Femur (tissue), 1 donor: ENCODE measurements around the gene ATG16L2.
"Not testable (repeated sequence)": the region's sequence is repeated elsewhere in the genome, so short reads cannot be mapped to it uniquely, and the experiment has no call there.

ENCODE experiments used
- DNase-seq: peaks from one replicate; pipeline ENCODE4 v3.0.0-alpha.2; 2017

Gene ATG16L2

DNA sequence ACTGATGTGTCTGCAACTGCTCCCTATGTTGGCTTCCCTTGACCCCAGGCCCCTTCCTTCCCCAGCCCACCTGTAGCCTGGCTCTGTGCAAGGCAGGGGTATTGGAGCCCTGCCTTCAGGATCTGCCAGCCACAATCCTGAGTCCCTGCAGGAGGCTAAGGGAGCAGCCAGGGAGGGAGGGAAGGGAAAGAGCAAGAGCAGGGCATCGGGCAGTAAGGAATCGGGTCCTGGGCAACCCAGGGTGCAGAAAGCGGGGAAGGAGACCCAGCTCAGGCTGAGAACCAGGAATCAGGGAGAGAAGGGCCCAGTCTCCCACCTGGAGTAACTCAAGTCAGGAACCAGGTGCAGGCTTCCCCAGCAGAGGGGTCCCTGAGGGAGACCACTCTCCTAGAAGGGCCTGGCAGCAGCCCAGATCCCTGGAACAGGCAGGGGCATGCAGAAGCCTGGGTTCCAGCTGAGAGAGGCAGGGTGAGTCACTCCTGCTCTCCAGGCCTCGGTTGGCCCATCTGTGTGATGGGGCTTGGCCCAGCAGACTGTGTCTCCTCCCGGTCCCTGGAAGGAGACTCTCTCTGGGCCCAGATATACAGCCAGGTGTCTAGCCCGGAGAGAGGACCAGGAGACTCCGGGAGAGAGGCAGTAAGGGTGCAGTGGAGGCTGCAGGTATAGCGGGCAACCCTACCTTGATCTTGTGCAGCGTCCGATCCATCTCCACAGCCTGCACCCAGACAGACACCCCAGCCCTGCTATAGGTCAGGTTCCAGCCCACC lies 33.7 kb upstream of the ATG16L2 start:
- no peak for DNase-seq

DNA sequence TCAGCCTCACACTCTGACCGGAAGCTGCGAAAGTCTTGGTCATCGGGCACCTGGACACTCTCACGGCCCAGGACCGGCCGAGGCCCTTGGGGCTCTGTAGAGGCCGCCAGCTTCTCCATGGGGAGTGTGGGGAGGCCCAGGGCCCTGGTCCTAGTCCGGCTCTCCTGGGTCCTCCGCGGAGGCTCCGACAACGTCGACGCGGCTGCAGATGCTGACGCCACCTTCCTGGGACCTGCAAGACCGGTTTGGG lies 33.2 kb upstream of the ATG16L2 start:
- DNase-seq = no peak

DNA sequence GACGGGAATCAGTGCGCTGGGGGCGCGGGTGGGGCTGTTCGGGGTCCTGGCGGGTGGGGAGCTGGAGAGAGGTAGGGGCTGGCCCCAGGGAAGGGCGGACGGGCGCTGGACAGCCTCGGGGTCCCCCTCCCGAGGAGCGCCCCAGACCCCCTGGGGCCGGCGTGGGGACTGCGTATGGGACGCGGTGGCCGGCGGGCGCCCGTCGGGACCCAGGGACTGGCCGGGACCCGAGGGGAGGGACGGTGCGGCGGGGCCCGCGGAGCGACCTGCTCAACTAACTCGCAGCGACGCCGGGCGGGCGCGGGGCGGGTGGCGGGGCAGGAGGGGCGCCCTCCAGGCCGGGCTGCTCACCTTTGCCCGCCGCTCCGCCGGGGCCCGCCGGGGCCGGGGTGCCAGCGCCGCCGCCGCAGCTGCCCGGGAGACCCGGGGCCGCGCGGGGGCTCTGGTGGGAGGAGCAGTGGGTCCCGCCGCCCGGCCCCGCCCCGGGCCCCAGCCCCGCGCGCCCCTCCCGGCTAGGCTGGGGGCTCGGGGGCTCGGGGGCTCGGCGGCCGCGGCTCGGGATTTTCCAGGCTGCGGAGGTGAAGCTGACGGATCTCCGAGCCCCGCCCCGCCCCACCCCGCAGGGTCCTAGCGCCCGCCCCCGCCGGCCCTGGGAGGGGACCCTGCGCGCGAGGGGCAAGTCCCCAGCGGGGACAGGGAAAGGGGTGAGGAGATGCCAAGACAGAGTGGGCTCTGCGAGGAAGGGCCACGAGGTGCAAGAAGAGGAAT lies 32.7 kb upstream of the ATG16L2 start:
- DNase-seq = no peak

DNA sequence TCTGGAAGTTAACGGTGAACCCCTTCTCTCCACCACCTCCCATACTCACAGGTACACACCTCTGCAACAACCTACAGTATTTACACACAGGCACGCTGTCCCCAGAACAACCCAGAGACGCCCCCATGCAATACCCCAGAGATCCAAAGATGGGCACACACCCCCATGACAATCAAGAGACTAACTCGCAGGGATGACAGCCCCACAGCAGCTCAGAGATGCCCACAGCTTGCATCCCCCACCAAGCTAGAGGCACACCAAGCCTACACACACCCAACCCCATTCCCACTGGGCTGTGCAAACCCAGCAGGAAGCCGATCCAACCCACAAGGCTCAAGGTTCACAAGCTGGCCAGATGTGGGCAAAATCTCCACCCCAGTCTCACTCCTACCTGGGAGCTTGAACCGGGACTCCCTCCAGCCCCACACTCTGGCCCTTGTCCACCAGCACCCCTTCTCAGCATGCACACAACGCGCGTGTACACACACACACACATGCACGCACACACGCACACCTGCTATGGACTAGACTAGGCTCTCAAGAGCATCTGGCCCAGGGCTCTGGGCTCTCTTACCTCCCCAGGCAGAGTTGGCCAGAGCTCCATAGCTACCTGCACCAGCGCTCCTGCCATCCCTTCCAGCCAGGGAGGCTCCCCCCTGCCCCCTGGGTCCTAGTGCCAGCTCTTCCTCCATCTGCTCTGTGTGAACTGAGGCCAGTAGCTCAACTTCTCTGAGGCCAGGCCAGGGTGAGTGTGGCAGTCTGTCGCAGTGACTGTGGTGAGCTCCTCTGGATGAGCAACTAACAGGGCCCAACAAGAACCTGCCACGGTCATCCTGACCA lies 31.9 kb upstream of the ATG16L2 start:
- no peak for DNase-seq

DNA sequence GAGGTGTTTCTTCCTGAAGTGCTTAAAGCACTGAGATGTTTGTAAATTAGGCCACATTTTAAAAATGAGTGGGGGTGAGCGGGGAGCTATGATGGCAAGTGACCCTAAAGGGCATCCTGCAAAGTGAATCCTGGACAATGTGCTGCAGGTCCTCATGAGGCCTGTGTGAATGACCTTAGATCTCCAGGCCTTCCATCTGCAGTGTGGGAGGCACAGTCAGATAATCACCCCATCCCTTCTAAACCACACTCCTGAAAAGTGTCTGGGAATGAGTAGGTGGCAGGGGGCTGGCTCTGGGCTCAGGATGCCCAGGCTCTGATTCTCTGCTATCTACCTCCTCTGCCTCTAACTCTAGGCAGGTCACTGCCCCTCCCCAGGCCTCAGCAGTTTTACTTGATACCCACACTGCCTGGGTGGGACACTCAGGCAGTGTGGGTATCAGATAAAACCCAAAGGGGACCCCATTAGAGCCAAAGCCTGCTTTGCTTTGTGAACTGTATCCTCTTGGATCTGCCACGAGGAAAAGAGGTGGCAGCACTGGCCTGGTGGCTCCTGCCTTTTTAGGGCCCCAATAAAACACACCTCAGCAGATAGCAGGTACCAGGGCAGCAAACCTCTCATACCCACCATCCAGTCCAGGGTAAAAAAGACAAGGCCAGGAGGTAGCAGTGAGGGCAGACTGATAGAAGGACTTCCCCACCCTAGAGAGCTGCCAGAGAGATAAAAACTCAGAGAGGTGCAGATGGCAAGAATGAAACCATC lies 30.9 kb upstream of the ATG16L2 start:
- DNase-seq = no peak

DNA sequence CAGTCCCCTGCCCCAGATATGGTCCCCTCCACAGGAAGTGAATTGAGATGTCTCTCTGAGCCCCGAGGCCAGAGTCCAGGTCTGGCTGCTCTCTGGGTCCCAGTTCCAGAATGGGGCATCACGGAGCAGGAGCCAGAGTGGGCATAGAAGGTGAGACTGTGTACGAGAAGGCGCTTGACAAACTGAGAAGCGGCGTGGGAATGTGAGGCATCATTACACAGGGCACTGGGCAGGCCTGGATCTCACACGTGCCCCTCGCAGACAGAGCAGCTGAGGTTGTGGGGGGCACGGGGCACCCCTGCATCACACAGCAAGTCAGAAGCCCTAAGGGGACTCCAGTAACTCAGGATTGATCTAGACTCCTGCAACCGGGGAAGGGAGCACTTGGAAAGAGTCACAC lies 29.5 kb upstream of the ATG16L2 start:
- no peak for DNase-seq

DNA sequence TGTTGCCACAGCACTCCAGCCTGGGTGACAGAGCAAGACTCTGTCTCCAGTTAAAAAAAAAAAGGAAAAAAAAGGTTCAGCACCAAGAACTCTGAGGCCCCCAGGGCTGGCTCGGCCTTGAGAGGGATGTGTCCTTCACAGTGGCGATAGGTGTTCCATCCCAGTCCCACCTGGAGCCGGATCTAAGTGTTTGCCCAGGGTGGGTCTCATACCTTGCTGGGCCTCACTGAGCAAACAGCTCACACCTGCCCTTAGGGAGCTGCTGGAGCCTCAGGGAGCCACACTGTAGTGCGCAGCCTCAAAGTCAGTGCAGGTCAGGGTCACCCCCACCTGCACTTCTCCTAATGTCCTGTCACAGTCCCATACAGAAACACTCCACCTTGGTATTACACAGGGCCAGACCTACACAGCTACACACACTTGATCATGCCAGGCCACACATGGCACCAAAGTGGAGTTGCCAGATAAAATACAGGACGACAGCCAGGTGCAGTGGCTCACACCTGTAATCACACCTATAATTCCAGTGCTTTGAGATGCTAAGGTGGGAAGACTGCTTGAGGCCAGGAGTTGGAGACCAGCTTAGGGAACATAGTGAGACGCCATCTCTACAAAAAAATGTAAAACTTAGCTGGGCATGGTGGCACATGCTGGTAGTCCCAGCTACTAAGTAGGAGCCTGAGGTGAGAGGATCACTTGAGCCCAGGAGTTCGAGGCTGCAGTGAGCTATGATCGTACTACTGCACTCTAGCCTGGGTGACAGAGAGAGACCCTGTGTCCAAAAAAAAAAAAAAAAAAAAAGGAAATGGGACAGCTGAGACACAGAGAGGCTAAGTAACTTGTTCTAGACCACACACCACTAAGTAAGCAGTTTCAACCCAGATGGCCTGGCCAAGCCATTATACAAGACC lies 27.7 kb upstream of the ATG16L2 start:
- no peak for DNase-seq

DNA sequence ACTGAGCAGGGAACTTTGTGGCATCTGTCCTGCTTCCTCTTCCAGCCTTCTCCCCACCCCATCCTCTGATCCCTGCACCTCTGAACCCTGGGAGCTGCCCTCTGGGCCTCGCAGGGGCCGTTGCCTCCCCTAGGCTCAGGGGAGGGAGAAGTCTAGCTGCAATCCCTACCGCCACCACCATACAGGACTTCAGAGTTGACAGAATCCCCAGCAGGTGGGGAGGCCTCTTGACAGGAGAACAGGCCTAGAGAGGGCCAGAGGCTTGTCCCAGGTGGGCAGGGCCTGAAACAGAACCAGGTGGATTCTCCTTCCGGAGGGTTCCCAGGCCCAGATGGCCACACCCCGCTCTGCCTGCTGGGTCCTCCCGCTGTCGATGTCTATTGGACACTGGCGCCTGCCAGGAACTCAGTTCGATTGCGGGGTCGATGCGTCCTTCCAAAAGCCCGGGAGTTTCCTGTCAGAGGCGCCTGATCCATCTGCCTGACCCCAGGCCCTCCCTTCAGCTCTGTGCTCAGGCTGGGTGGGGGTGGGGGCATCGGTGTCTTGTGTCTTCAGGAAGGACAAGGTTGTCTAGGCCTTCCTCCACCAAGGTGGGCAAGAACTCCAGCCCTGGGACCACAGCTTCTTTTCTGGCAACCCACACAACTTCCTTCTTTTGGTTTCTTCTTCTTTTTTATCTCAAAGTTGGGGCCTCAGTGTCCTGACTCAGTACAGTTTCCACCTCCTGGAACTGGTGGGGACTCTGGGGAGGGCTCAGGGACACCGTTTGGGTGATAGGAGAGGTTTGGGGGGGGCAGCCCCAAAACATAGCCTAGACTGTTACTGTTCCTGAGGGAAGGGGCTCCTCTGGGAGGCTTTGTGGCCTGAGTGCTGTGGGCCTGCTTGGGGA lies 26.8 kb upstream of the ATG16L2 start:
- DNase-seq = no peak

DNA sequence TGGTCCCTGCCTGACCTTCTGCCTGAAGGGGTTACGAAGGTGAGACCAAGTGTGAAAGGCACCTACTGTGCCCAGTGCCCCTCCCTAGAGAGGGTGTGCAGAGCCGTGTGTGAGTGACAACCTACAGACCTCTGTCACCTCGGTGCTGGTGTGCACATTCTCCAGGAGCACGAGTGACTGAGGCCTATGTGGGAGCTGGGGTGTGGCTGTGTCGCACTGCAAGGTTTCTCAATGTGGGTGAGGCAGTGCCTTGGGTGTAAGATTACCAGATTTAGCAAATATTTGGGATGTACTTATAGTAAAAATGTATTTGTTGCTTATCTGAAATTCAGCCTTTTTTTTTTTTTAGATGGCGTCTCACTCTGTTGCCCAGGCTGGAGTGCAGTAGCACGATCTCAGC lies 26.0 kb upstream of the ATG16L2 start:
- DNase-seq = no peak

DNA sequence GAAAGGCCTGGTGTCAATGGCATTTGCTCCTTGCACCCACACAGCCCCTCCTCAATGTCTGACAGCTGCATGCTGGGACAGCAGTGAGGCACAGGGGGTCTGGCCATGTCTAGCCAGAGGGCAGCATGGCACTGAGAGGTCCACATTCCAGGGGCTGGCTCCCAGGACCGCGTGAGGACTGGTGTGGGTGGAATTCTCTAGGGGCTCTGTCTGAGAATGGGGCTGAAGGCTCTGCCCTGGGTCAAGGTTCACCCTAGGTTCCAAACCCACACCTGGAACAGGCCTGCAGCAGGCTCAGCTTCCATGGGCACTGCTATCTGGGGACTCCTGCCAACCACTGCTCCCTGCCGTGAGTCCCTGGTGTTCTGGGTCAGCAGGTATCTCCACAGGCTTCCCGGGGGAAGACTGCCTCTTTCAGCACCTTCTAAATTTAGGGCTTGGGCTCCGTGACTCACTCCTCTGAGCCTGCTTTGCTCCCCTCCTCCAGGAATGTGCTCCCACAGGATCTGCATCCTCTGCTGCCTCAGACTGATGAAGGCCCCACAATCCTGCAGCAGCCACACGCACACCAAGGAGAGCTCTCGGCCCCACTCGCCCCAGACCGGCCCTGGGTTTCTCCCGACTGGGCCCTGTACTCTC lies 24.6 kb upstream of the ATG16L2 start:
- no peak for DNase-seq

DNA sequence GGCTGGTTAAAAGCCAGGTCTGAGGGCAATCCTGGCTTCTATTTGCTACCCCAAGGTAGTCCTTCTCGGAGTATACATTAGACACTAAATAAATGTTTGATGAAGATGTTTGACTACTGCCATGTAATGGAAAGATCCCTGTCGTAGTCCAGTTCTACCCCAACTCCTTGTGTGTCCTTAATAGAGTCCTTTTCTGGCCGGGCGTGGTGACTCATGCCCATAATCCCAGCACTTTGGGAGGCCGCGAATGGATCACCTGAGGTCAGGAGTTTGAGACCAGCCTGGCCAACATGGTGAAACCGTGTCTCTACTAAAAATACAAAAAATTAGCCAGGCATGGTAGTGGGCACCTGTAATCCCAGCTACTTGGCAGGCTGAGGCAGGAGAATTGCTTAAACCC lies 23.0 kb upstream of the ATG16L2 start:
- not testable (repeated sequence) for DNase-seq

DNA sequence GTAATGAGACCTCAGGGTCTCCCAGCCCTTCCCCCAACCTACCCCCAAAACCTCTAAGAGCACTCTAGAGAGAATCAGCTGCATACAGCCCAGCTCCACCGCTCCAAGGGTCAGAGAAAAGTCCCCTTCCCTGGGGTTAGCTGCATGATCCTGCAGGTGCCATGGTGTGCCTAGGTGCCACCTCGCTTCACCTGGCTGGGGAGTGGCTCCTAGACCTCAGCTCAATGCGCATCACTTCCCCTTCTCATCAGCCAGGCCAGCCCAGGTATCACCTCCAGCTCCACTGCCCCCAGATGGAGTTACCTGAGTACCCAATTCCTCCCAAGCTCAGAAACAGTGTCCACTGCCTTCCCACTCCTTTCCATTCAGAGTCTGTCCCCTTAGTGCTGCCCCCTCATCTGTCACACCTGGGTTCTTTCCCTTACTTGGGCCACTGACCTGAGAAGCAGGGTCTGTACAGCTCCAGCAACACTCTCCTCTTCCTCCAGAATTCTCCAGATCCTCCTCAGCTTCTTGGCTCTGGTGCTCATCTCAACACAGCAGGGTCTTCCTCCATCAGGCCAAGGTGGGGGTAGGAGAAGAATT lies 21.7 kb upstream of the ATG16L2 start:
- DNase-seq = no peak

DNA sequence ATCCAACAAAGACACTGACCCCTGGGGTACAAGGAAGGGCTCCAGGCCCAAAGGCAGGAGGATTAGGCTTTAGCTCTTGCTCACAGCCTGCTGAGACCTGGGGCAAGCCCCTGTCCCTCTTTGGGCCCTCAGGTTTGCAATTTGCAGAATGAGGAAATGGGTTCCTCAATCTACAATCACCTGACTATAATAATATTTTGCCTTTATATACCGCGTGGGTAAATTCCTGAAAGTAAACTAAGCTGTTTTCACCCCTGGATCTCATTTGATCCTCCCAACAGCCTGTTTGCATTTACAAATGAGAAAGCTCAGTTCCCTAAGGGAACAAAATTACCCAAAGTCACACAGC lies 21.2 kb upstream of the ATG16L2 start:
- no peak for DNase-seq

DNA sequence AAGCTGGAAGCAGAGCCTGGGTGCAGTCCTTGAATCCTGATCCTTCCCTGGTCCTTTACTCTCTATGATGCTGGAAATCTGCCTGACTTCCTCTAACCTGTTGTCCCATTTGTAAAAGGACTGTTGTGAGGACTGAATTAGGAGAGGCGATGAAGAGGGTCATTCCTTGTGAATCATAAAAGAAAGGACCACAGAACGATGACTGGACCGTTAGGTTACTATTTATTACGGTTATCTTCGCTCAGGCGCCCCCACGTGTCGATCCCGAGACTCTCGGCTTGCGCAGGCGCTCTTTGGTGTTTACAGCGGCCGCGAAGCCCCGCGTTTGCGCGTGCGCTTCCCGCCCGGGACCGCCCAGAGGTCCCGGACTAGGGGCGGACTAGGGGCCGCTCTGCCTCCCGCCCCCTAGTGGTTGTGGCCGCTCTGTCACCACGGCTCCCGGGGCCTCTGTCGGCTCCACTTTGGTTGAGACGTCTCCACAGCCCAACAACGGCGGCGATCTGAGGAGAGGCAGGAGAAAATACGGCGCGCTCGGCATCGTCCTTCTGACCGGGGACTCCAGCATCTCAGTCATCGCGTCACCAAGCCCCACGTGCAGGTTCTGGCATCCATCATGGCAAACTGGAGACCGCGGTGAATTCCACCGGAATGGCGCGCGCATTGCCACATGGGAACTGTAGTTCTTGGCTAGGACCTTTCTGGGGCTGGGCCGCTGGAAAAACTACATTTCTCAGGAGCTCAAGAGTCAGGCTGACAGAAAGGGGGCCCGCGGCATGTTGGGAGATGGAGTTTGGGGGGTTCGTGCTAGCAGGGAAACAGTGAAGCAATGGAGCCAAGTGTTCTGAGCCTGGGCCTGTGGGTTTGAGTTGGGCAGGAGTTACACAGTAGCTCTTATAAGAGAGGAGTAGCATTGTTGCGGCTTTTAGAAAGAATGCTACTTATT lies 20.5 kb upstream of the ATG16L2 start, which contains the start of gene STARD10:
TSS of gene STARD10 (minus strand) at position 623 of the 943 bp plus-strand sequence. CDS start 12,866 bp downstream, outside the sequence.
- DNase-seq = peak; percentile 97

DNA sequence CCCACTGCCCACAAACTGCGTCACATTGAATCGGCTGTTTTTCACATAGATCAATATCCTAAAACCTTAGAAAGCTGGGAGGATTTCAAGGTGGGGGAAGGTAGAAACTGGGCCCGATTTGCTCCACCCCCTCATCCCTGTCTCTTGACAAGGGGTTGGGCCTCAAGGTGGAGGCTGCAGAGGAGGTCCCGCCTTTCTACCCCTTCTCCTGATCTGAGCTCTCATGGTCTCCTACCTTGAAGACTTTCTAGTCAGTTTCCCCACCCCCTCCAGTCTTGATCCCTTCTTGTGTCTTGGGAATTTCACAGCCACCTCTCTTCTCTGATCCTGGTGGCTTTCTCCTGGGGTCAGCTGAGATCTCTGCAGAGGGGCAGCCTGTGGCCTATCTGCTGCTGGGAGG lies 15.8 kb upstream of the ATG16L2 start:
- no peak for DNase-seq

DNA sequence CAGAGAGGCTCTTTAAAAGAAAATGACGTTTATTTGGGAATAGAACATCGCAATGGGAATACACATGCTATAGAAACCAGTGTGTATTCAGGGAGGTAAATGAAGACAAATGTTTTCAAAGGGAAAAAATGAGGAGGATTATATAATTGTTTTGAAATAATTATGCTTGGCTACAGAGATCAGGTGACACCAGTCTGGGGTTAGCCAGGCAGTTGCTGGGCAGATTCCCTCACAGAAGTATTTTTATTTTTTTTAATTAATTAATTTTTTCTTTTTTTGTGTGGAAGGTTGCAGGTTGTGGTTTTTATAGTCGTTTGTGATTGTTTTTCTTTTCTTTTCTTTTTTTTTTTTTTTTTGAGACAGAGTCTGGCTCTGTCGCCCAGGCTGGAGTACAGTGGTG lies 14.8 kb upstream of the ATG16L2 start:
- DNase-seq = no peak

DNA sequence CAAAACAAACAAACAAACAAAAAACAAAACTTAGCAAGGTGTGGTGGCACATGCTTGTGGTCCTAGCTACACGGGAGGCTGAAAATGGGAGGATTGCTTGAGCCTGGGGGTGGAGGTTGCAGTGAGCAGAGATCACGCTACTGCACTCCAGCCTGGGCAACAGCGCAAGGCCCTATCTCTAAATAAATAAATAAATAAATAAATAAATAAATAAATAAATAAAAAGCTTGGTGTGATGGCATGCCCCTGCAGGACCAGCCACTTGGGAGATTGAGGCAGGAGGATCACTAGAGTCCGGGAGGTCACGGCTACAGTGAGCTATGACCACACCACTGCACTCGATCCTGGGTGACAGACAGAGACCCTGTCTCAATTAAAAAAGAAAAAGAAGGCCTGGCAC lies 11.4 kb upstream of the ATG16L2 start:
- no peak for DNase-seq

DNA sequence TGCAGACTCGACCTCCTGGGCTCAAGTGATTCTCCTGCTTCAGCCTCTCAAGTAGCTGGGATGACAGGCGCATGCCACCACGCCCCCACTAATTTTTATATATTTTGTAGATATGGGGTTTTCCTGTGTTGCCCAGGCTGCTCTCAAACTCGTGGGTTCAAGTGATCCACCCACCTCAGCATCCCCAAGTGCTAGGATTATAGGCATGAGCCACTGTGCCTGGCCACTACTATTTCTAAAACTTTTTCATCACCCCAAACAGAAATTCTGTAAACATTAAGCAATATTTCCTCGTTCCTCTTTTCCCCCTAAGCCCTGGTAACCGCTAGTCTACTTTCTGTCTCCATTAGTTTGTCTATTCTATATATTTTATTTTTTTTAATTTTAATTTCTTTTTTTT lies 9.0 kb upstream of the ATG16L2 start:
- DNase-seq = no peak

DNA sequence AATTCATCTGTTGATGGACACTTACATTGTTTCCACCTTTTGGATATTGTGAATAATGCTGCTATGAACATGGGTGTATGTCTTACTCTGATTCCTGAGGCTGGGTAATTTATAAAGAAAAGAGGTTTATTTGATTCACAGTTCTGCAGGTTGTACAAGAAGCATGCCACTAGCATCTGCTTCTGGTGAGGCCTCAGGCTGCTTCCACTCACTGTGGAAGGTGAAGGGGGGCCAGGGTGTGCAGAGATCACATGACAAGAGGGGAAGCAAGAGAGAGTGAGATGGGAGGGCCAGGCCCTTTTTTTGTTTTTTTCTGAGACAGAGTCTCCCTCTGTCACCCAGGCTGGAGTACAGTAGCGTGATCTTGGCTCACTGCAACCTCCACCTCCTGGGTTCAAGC lies 7.8 kb upstream of the ATG16L2 start:
- DNase-seq = not testable (repeated sequence)
